ENCODE results near the gene ZNF318.

DNA sequence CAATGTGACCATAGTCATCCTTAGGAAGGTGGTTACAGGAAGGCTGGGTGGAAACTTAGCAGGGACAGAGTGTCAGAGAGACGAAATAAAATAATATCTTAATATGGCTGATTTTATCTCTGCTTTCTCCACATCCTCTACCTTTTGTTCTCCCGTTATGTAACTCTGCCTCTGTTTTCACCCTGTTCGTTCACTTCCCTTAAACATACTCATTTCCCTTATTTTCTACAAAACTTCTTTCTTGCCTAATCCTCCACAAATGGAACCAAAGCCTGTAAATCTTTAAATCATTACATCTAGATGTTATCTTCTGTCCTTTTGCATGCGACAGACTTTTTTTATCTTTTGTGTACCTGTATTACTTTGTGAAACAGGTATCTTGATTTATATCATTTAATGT, 37.6 kb downstream of the ZNF318 start:
- TF ChIP-seq, protein P1, sequence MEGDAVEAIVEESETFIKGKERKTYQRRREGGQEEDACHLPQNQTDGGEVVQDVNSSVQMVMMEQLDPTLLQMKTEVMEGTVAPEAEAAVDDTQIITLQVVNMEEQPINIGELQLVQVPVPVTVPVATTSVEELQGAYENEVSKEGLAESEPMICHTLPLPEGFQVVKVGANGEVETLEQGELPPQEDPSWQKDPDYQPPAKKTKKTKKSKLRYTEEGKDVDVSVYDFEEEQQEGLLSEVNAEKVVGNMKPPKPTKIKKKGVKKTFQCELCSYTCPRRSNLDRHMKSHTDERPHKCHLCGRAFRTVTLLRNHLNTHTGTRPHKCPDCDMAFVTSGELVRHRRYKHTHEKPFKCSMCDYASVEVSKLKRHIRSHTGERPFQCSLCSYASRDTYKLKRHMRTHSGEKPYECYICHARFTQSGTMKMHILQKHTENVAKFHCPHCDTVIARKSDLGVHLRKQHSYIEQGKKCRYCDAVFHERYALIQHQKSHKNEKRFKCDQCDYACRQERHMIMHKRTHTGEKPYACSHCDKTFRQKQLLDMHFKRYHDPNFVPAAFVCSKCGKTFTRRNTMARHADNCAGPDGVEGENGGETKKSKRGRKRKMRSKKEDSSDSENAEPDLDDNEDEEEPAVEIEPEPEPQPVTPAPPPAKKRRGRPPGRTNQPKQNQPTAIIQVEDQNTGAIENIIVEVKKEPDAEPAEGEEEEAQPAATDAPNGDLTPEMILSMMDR (IDR thresholded peaks at IDR 0.05), result no peak
- TF ChIP-seq POLR2A (IDR thresholded peaks at IDR 0.05), result no peak
